Stimulated activated CD4-positive, alpha-beta T cell treated with anti-CD3 and anti-CD28 coated beads, Interleukin-12 subunit alpha, Interleukin-12 subunit beta, amount 100 ng/mL, for 48 hours (primary cell): ENCODE measurements around the gene HSD17B14.
"Not testable (repeated sequence)": the region's sequence is repeated elsewhere in the genome, so short reads cannot be mapped to it uniquely, and the experiment has no call there.

ENCODE experiments used
- DNase-seq, 3 donors: peaks; one replicate each; pipeline ENCODE4 v3.0.0-alpha.2; 2020; ENCODE audit warnings: low read depth in 2 of 3, low spot score in 1 of 3

The HSD17B14 gene

GRCh38 chr19:48768171-48768753, 68.0 kb downstream of the HSD17B14 start:
- DNase-seq: not testable (repeated sequence)

- not testable (repeated sequence) for DNase-seq
Observed at GRCh38 chr19:48765816-48766215, 70.5 kb downstream of the HSD17B14 start.
